Measurements from ENCODE around the gene TFAP2C. TPM values are rescaled to one million over a fixed set of nuclear protein-coding genes. Genes with fewer than 3 reads are reported as not detected.

The TFAP2C gene
- total and polyA plus RNA-seq, 2 experiments from 2014 or later: 11.9 to 14.3 TPM

Small RNAs within 50 kb of the gene (small RNA-seq; reads per million reads assigned to genes)
- gene RN7SL170P (ENCODE audit: low replicate concordance): not detected
- not detected for gene RNU6-1146P (ENCODE audit: low replicate concordance)

Other genes with a start within 250 kb of the TFAP2C start
- 75.8 and 96.9 TPM in 2 replicates for gene AURKA, start 237.1 kb upstream of the TFAP2C start, total RNA-seq (2014; rRNA removed; shearing (Covaris generic))
- gene AURKA, start 237.1 kb upstream of the TFAP2C start, polyA plus RNA-seq (2016; fragmentation: Nextera tagmentation; extraction: Ambion mirVana): 79.3 and 82.0 TPM in 2 replicates
- gene CSTF1, start 236.7 kb upstream of the TFAP2C start, total RNA-seq (2014; rRNA removed; shearing (Covaris generic)): 59.1 and 62.3 TPM in 2 replicates
- 17.1 and 21.5 TPM in 2 replicates for gene CSTF1, start 236.7 kb upstream of the TFAP2C start, polyA plus RNA-seq (2016; fragmentation: Nextera tagmentation; extraction: Ambion mirVana)
- gene CASS4, start 217.0 kb upstream of the TFAP2C start, total RNA-seq (2014; rRNA removed; shearing (Covaris generic)): 0.12 TPM in 1 of 2 replicates, not detected in the other
- gene CASS4, start 217.0 kb upstream of the TFAP2C start, polyA plus RNA-seq (2016; fragmentation: Nextera tagmentation; extraction: Ambion mirVana): not detected in 2 replicates
- 28.2 and 41.1 TPM in 2 replicates for gene RTF2, start 160.7 kb upstream of the TFAP2C start, total RNA-seq (2014; rRNA removed; shearing (Covaris generic))
- 53.1 and 53.7 TPM in 2 replicates for gene RTF2, start 160.7 kb upstream of the TFAP2C start, polyA plus RNA-seq (2016; fragmentation: Nextera tagmentation; extraction: Ambion mirVana)
- gene FAM209A, start 104.6 kb upstream of the TFAP2C start, total RNA-seq (2014; rRNA removed; shearing (Covaris generic)): not detected in 2 replicates
- not detected in 2 replicates for gene FAM209A, start 104.6 kb upstream of the TFAP2C start, polyA plus RNA-seq (2016; fragmentation: Nextera tagmentation; extraction: Ambion mirVana)
- gene FAM209B, start 96.1 kb upstream of the TFAP2C start, total RNA-seq (2014; rRNA removed; shearing (Covaris generic)): not detected in 2 replicates
- 0.68 and 1.1 TPM in 2 replicates for gene FAM209B, start 96.1 kb upstream of the TFAP2C start, polyA plus RNA-seq (2016; fragmentation: Nextera tagmentation; extraction: Ambion mirVana)